HG02759 (cell line): ENCODE measurements around the gene SDK1.

Experiments
- ATAC-seq: cut with Tn5 transposase; IDR thresholded peaks from one replicate; pipeline ENCODE4 v1.9.1; 2021; ENCODE audit warnings: mild to moderate bottlenecking, moderate library complexity; ENCODE audit not compliant: unreplicated experiment

The SDK1 gene

DNA sequence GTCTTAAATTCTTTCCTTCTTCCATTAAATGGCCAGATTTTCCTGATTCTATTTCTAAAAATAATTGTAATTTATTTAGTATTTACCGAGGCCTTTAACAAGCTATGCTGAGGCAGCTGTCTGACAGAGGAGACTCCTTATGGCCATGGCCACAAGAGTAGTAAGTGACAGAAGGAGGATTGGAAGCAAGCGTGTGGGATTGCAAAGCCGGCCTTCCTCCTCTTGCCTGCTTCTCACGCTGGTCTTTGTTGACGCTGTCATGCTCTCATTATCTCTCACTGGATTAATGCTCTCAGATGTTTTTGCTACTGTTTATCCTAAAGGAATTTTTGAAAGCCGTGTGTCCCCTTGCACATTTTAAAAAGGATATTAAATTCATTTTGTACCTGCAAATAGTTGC, 546.3 kb downstream of the SDK1 start:
- ATAC-seq: no peak

DNA sequence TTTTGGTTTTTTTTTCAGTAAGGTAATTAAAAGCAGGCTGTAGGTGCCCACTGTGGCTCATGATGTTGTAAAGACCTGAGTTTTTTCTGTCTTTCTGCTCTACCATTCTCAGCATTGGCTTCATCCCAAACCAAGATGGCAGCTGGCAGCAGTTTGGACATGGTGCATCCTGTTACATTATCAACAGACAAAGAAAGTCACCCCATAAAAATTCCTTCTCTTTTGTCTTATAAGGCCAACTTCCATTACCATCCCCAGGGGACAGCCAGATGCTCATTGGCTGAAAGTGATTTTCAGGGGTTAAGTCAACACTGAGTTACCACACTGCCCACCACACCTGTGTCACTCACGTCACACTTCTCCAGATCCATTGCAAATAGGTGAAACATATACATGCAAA, 558.4 kb downstream of the SDK1 start:
- no peak for ATAC-seq

DNA sequence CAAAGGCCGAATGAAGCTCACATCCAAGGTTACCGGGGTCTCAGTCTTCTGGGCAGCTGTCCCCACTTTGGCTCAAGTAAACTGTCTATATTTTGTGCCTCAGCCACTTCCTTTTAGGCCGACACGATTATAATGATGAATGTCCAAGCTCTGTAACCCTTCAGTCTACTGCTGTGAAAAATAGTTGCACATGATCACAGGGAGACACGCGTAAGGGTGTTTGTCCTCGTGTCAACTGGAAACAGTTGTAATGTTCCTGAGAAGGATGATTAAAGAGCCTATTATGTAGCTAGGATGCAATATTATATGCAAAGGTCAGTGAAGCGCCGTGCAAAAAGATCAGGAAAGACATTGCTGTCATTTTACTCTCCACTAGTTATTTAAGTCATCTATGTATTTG, 559.9 kb downstream of the SDK1 start:
- no peak for ATAC-seq

DNA sequence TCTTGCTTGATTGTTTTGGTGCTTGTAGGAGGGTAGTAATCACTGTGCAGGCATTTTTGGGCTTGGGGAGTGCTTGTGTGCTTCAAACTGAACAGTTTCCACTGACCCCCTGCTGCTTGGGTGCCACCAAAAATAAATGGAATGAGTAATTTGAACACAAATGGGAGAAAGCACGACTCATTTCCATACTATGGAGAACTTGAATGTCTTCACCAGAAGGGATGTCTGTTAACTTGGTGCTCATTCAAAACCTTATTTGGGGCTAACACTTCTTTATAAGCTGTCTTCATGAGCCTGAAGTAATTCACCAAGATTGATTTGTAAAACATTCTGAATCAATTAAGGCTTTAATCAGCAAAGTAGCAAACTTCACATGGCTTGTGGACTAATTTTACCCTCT, 560.3 kb downstream of the SDK1 start:
- no peak for ATAC-seq

DNA sequence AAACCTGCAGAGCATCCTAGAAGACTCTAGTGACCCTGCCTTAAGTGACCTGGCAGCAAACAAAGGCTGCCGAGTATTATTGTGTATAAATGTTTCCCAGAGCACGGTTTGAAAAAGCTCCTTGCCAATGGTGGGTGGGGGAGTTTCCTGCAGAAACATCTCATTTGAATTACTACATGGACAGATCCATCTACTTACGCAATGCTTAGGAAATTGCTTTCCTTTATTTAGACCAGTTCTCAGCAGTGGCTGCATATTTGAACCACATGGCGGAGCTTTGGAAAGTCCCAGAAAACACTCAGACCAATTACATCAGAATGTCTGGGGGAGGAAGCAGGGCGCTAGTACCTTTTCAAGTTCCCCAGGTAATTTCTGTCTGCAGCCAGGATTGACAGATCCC, 560.9 kb downstream of the SDK1 start:
- ATAC-seq: no peak

DNA sequence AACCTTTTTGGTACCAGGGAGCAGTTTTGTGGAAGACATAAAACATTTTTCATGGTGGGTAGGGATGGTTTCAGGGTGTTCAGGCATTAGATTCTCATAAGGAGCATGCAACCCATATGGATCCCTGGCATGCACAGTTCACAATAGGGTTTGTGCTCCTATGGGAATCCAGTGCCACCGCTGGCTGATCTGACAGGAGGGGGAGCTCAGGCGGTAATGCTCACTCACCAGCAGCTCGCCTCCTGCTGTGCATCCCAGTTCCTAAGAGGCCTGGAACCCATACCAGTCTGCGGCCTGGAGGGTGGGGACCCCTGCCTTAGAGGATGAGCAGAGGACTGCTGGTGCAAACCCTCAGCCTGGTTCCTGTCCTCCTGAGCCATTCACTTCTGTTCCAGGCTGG, 561.7 kb downstream of the SDK1 start:
- ATAC-seq: no peak

DNA sequence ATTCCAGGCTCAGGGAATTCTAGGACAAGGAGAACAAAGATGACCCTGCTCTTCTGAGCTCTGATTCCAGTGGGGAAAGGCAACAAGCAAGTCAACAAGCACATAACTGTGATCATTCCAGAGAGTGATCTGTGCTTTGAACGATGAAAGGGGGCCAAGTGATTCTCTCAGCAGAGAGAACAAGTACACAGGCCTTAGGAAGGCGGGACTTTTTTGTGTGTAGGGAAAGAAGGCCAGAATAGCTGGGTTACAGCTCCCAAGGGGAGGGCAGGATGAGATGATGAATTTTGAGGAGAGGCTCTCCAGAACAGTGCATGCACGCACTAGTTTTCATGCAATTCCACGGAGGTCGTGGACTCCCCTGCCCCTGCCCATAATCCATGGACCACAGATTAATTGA, 565.2 kb downstream of the SDK1 start:
- ATAC-seq: no peak

DNA sequence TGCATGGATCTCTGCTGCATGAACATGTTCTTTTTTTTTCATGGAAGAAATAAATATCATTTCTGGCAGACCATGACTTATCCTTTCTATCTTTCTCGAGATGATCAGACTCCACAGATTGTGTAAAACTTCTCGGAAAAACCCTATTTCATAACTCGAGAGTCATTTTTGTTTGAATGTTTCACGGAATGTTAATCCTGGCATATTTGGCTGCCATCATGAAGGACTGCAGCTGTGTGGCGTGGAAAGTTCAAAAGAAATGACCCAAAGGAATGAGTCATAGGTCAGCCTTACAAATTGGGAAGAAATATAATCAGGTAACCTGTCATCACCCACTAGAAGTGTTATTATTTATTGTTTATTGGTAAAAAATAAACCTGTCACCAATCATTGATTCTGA, 566.8 kb downstream of the SDK1 start:
- ATAC-seq: no peak

DNA sequence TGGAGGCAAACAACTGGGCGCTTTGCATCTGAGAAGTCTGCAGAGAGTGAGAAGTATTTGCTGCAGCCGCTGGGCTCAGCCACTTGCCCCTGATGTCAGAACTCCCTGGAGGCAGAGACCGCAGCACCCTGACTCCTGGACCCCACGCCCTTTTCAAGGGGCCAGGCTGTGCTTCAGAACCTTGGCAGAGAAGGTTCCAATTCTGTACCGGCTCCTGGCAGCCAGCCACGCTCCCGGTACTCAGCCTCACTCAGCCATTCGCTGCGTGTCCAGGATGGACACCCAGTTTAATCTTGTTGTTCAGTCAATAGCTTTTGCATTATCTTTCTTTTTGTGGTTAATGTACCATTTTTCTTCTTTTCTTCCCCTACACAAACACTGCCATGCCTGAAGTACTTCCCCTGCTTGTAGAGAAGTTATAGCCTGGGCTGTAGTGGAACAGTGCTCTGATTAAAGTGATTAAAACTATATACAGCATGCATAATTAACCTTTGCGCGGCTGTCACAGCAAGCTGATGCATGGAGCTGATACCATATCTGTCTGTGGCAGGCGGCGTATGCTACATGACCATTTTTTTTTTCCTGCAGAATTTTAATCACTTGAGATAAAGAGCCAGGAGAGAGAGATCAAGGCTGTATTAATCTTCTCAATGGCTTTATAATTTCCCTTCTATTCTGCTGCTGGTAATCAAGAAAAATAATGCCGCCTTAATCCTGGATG, 578.5 kb downstream of the SDK1 start:
- no peak for ATAC-seq

DNA sequence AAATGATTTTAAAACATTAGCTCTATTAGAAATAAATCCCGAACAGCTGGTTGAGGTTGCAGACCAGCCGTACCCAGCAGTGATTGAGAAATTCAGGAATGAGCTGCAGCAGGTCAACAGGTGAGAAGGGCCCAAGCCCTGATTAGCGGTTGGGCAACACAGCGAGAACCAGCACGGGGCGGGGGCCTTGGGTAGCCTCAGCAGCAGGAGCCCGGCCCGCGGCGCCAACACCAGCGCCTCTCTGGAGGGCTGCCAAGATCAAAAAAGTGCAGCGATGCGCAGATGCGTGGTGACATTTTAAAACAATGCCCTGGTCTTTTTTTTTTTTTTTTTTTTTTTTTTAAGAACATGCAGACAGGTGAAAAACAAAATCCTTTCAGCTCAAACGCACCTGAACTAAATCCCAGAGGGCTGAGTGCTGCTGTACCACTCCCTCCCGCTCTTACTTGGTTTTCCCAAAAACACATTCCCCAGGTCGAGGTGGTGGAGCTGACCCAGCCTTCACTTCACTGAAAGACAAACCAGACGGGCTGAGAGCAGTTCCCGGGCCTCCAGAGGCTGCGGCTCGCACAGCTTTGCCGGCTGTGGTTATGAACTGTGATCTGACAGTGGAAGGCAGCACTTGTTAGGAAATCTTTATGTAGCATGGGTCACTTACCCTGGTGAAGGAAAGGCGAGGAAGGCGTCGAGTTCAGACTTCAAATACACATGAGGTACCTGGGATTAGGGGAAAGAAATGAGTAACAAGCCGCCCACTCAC, 579.4 kb downstream of the SDK1 start:
- no peak for ATAC-seq

DNA sequence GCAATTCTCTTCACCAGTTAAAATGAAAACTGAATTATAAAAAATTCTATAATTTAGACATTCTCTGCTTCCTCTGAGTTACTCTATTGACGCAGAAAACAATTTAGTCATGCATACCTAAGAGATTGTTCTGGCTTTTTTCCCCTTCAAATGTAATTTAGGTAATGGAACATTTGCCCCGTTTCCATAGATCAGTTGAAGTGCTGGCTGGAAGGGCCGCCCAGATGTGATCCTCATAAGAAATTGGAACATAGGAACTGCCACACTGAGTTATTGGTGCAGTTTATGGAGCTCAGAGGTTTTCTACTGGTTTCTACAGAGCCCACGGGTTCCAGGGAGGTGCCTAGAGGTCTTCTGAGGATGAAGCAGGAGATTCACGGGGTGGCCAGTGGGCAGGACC, 581.7 kb downstream of the SDK1 start:
- no peak for ATAC-seq

DNA sequence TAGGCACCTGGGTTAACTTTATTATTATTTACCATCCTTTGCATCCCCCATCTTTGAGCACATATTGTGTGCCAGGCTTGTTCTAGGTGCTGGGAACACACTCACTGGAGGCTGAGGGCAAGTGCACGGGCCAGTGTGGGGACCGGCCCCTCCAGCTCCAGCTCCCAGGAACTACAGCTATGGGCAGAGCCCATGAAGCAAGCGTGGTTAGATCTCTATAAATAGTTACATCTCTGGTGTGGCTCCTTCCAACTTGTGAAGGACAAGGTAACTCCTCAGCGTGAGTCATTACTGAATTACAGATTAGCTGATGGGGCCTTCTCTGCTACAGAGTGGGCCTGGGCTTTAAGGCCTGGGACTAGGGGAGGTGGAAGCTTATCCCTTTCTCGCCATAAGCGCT, 583.5 kb downstream of the SDK1 start:
- no peak for ATAC-seq

DNA sequence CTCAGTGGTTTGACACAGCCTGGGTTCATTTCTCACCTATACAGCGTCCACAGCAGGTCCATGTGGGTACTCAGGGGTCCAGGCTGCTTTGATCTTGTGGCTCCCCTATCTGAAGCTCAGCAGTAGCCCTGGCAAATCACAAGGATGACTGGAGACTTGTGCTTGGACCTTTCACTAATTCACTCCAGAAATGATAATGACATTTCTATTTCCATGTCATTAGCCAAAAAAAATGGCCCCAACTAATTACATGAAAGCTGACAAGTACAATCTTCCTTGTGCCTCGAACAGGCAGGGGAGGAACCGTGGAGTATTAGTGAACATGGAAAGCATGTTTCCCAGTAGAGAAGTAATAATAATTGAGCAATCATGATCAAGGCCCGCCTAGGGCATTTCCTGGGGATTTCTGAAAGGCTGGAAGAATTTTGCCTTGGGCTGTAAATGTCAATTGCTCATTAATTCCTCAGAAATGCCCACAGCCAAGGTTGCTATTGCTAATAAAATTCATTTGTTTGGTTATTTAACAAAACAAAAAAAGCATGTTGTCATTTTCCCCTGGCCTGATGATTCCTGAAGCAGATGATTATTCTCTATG, 586.1 kb downstream of the SDK1 start:
- no peak for ATAC-seq

DNA sequence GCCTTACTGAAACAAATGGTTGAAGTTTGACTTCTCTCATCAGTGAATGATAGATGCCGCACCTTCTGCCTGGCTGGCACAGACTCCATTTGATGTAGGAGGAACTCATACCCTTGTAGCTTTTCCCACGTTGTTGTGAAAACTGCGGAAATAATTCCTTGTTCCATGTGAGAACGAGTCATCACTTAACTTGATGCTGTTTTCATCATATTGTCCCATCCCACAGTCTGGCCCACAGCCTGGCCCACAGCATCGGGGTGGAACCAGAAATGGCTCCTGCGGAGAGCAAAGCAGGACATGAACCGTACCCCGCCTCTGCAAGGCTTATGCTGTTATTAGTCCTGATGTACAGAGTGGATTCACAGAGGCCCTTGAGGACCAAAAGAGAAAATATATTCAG, 587.0 kb downstream of the SDK1 start:
- no peak for ATAC-seq

DNA sequence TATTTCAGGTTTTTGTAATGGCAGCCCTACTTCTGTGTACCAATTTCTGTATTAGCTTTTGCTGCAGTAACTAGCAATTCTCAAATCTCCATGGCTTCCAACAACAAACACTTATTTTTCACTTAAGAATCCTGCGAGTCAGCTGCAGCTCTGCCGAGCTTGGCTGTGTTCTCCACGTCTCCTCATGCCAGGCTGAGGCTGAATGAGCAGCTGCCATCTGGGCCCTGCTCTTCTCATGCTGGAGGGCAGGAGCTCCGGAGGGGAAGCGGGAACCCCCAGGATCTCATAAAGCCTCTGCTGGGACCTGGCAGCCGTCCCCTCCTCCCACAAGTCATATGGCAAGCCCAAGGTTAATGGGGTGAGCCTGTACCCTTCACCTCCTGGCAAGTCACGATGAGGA, 591.1 kb downstream of the SDK1 start:
- no peak for ATAC-seq

DNA sequence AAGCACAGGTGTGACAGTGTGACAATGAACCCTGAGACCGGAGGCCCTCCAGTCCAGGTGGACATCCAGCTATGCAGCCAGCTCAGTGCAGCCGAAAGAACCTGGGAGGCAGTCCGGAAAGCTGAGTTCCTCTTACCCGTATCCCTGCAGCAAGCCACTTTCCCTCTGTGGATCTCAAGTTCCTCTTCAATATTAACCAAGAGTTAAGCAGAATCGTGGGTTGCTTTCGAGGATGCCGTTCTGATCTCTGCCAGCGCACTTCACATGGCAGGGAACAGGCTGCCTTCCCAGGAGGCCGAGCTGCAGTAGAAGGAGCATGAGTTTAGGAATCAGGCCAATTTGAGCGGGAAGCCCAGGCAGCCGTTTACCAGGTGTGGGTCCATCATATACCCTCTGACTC, 591.6 kb downstream of the SDK1 start:
- no peak for ATAC-seq

DNA sequence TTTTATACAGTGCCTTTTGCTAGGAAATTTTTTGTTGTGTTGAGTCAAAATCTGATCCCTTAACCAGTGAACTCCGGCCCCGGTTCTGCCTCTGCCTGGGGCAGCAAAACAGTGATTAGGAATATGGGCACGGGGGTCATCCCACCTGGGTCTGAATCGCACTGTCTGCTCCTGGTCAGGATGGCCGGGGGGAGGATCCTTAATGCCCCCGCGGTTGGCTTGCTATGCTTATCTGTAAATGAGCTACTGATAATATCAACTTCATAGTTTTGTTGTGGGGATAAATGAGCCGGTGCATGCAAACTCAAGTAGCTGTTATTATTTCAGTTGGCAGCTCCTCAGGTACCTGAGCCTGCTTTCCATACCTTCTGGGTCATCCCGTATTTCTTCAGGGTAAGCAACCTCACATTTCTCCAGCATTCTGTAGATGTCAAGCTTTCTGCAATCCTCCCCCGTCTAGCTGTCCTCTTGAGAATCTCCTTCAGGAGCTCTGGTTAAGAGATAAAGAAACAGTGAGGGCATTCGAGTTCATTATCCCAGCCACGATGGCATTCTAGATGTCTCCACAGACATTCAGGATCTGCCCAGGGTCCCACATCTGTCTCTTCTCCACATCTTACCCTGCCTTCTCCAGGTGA, 592.2 kb downstream of the SDK1 start:
- ATAC-seq: no peak

DNA sequence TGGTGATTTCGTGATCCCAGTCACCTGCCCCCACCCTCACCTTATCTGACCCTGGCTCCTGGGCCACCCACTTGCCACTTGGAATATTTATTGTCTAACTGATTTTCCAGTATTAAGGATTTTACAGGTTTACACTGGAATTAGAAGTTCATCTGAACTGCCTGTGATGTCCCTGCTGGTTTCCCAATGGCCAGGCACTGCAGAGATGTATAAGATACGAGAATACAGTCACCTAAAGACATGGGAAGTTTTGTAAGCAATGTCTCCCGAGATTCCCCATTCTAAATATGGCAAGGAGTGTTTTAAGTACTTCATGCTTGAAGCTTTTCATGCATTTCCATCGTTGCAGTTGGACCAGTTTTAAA, 592.7 kb downstream of the SDK1 start:
- ATAC-seq: no peak

DNA sequence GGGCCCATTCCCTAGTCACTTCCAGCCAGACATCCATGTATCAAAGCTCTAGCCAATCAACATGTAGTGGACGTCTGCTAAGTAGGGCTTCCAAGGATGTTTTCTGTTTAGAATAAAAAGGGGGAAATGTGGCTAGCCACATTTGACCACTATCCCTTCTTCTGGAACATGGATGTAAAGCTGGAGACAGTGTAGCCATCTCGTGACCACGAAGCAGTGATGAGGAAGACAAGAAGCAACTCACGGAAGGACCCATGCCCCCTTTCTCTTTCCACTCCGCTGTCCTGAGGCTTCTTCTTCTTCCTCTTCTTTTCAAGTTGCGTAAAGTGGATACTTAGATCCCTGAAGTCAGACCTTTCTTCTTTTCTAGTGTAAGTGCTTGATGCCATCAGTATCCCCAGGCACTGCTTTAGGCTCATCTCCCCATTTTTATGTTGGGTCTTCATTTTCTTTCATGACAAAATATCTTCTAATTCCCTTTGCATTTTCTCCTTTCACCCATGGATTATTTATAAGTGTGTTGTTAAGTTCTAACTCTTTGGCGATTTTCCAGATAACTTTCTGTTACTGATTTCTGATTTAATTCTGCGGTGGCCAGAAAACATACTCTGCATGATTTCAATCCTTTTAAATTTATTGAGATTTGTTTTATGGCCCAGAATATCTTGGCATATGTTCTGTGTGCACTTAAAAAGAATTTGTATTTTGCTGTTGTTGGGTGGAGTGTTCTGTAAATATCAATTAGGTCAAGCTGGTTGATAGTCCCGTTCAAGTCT, 594.5 kb downstream of the SDK1 start:
- no peak for ATAC-seq

DNA sequence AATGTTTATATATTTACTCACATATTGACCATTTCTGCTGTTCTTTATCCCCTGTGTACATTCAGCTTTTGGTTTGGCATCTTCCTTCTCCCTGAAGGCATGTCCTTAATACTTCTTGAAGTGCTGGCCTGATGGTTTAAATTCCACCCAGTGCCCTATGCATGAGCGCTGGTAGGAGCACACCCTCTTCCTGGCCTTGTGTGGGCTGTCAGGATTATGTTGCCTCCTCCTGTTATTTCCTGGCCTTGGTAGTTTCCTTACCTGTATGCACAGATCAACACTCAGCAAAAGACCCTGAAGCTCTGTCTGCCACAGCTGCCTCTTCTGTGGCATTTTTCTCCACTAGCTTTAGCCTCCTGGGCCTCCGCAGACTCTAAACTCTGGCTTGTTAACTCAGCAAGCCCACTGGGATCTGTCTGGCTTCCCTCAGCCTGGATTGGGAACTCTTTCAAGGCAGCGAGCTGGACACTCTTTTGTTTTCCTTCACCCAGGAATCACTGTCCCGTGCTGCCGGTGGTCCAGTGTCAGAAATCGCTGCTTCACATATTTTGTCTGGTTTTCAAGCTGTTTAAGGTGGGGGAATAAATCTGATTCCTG, 595.2 kb downstream of the SDK1 start:
- ATAC-seq: no peak
